ENCODE results near the gene CAST. TPM values are rescaled to one million over a fixed set of nuclear protein-coding genes. Genes with fewer than 3 reads are reported as not detected.

The CAST gene
- polyA plus RNA-seq, 4 donors: 96.7 to 228 (median 143) TPM

DNA sequence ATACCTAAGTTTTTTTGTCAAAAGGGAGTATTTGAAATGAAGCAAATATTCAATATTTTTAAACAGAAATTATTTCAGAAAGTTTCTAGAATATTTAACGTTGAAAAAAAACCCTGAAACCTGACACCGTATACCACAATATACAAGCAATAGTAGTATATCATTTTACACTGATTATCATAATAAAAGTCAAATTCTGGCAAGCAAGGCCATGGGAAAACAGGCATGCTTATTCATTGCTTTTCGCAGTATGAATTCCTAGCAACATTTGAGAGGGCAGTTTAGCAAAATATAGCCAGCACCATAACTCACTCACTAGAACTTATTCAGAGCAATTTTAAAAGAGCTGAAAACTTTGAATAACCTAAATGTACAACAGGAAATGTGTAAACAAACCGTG is 99.4 kb downstream of the CAST start:
- Histone ChIP-seq H3K27me3 (ENCODE audit: control insufficient read depth in 3 of 3, insufficient read depth in 3 of 3, low read length in 3 of 3) (no peaks in the 10 kb centered on the region), H3K36me3 (ENCODE audit: control insufficient read depth in 3 of 3, insufficient read depth in 2 of 3, low read depth in 1 of 3, low read length in 3 of 3) (peaks cover 14 to 36% (median 29%) of the 10 kb centered on the region in 3 donors), H3K4me1 (ENCODE audit: control insufficient read depth in 3 of 3, insufficient read depth in 2 of 3, low read depth in 1 of 3, low read length in 2 of 3) (no peaks in the 10 kb centered on the region), H3K4me3 (ENCODE audit: low read depth in 1 of 3, low read length in 3 of 3) (no peak overlapping the region), H3K9me3 (ENCODE audit: control insufficient read depth in 2 of 2, insufficient read depth in 1 of 2, low read depth in 1 of 2, low read length in 1 of 2) (no peaks in the 10 kb centered on the region), H3K27ac (ENCODE audit: low read depth in 1 of 3, low read length in 2 of 3) (no peak overlapping the region)
- FAIRE-seq (no peak), DNase-seq (no peak)
- 63 to 68% (median 64%) methylated on average over 4 of the region's 4 CpGs for WGBS, 3 donors

DNA sequence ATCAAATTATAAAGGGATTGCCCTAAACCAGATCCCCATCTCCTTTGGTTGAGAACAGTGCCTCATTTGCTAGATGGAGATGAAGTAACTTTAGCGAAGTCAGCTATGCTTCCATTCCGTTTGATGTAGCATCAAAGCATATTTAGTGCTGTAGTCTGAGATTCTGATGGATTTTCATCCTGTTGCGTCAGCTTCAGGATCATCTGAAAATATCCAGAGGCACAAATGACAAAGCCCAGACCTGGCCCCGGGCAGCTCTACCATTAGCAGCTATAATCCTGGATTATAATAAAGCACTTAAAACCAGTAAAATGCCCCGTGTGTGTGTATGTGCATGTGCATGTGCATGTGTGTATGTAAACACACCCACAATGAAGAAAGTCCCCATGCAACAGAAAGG is 100.8 kb downstream of the CAST start:
- FAIRE-seq: no peak
- Histone ChIP-seq H3K27ac (ENCODE audit: low read depth in 1 of 3, low read length in 2 of 3) (no peak overlapping the region), H3K9me3 (ENCODE audit: control insufficient read depth in 2 of 2, insufficient read depth in 1 of 2, low read depth in 1 of 2, low read length in 1 of 2) (no peaks in the 10 kb centered on the region), H3K27me3 (ENCODE audit: control insufficient read depth in 3 of 3, insufficient read depth in 3 of 3, low read length in 3 of 3) (no peaks in the 10 kb centered on the region), H3K4me1 (ENCODE audit: control insufficient read depth in 3 of 3, insufficient read depth in 2 of 3, low read depth in 1 of 3, low read length in 2 of 3) (no peaks in the 10 kb centered on the region), H3K36me3 (ENCODE audit: control insufficient read depth in 3 of 3, insufficient read depth in 2 of 3, low read depth in 1 of 3, low read length in 3 of 3) (peaks cover 17 to 29% (median 23%) of the 10 kb centered on the region in 3 donors), H3K4me3 (ENCODE audit: low read depth in 1 of 3, low read length in 3 of 3) (no peak overlapping the region)
- DNase-seq: no peak
- 73 to 81% (median 75%) methylated on average over 5 of the region's 5 CpGs for WGBS, 3 donors

DNA sequence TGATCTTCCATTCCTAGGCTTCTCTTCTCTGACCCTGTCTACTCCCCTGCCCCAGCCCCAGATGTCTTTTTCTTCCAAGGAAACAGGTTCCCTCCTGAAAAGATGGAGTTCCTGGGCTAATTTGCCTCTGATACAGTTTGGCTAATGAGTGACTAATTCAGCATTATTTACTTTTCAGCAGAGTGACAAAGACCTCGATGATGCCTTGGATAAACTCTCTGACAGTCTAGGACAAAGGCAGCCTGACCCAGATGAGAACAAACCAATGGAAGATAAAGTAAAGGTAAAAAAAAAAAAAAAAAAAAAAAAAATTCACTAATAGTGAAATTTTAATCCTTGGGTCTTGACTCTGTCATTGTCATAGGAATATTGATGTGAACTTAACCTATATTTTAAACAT is 102.9 kb downstream of the CAST start:
- H3K27ac ChIP-seq (ENCODE audit: low read depth in 1 of 3, low read length in 2 of 3): no peak overlapping the region
- DNase-seq: no peak
- 14 to 68% (median 31%) methylated on average over 1 of the region's 1 CpG for WGBS, 3 donors

DNA sequence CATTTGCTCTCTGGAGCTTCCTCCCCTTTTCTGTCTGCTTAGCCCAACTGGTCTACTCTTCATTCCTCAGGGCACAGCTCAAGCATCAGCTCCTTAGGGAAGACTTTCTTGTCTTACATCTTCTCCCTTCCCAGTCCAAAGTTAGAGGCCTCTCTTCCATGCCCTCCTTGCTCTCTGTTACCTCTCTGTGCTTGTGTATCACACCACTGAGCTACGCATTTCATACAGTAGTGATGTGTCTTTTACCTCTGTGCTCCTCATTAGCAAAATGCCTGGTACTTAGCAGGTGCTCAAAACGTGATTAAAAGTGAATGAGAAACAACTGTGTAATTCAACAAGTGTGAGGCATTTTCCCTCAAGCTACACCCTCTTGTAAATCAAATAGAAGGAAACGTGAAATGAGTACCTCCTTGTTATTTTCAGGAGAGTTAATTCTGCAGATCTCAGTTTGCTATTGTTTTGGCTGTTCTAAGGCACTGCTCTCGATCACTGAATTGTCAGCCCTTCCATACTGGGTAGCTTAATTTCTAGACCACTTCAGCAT is 106.6 kb downstream of the CAST start:
- 71 to 76% (median 76%) methylated on average over 4 of the region's 4 CpGs for WGBS, 3 donors
- peaks cover 20 to 32% (median 21%) of the 10 kb centered on the region in 3 donors for H3K36me3 ChIP-seq (ENCODE audit: control insufficient read depth in 3 of 3, insufficient read depth in 2 of 3, low read depth in 1 of 3, low read length in 3 of 3)

More for the DNA sequence above, 102.9 kb downstream of the CAST start:
- no peak overlapping the region for H3K4me3 ChIP-seq (ENCODE audit: low read depth in 1 of 3, low read length in 3 of 3)
- peaks cover 25 to 34% (median 27%) of the 10 kb centered on the region in 3 donors for H3K36me3 ChIP-seq (ENCODE audit: control insufficient read depth in 3 of 3, insufficient read depth in 2 of 3, low read depth in 1 of 3, low read length in 3 of 3)
- H3K9me3 ChIP-seq (ENCODE audit: control insufficient read depth in 2 of 2, insufficient read depth in 1 of 2, low read depth in 1 of 2, low read length in 1 of 2): no peaks in the 10 kb centered on the region
- no peaks in the 10 kb centered on the region for H3K4me1 ChIP-seq (ENCODE audit: control insufficient read depth in 3 of 3, insufficient read depth in 2 of 3, low read depth in 1 of 3, low read length in 2 of 3)
- no peaks in the 10 kb centered on the region for H3K27me3 ChIP-seq (ENCODE audit: control insufficient read depth in 3 of 3, insufficient read depth in 3 of 3, low read length in 3 of 3)
- peak; percentile 5 for FAIRE-seq

DNA sequence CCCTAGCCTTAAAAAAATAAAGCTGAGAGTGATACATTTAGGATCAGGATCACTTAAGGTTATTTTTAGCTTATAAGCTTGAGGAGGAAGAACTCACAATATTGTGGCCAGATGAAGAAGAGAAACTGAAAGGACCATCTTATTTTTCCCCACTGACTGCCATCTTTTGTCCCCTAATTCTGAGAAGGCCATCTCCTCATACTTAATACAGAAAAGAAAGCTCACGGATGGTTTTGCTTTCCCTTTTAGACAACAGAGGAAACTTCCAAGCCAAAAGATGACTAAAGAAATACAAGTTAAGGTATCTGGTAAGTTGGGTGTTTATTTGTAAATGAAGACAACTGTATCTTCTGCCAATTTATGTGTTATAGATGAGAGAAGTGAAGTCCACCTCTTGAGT is 109.2 kb downstream of the CAST start:
- peak; percentile 10 for FAIRE-seq
- H3K36me3 ChIP-seq (ENCODE audit: control insufficient read depth in 3 of 3, insufficient read depth in 2 of 3, low read depth in 1 of 3, low read length in 3 of 3): peaks cover 18 to 27% (median 23%) of the 10 kb centered on the region in 3 donors
- no peaks in the 10 kb centered on the region for H3K4me1 ChIP-seq (ENCODE audit: control insufficient read depth in 3 of 3, insufficient read depth in 2 of 3, low read depth in 1 of 3, low read length in 2 of 3)
- no peaks in the 10 kb centered on the region for H3K27me3 ChIP-seq (ENCODE audit: control insufficient read depth in 3 of 3, insufficient read depth in 3 of 3, low read length in 3 of 3)
- no peak for DNase-seq
- H3K4me3 ChIP-seq (ENCODE audit: low read depth in 1 of 3, low read length in 3 of 3): no peak overlapping the region
- no peaks in the 10 kb centered on the region for H3K9me3 ChIP-seq (ENCODE audit: control insufficient read depth in 2 of 2, insufficient read depth in 1 of 2, low read depth in 1 of 2, low read length in 1 of 2)
- WGBS, 3 donors: 47 to 73% (median 68%) methylated on average over 1 of the region's 1 CpG
- H3K27ac ChIP-seq (ENCODE audit: low read depth in 1 of 3, low read length in 2 of 3): no peak overlapping the region

More for the DNA sequence above, 106.6 kb downstream of the CAST start:
- DNase-seq: no peak
- Histone ChIP-seq H3K4me1 (ENCODE audit: control insufficient read depth in 3 of 3, insufficient read depth in 2 of 3, low read depth in 1 of 3, low read length in 2 of 3) (no peaks in the 10 kb centered on the region), H3K9me3 (ENCODE audit: control insufficient read depth in 2 of 2, insufficient read depth in 1 of 2, low read depth in 1 of 2, low read length in 1 of 2) (no peaks in the 10 kb centered on the region), H3K4me3 (ENCODE audit: low read depth in 1 of 3, low read length in 3 of 3) (no peak overlapping the region), H3K27me3 (ENCODE audit: control insufficient read depth in 3 of 3, insufficient read depth in 3 of 3, low read length in 3 of 3) (no peaks in the 10 kb centered on the region), H3K27ac (ENCODE audit: low read depth in 1 of 3, low read length in 2 of 3) (no peak overlapping the region)
- FAIRE-seq: no peak

DNA sequence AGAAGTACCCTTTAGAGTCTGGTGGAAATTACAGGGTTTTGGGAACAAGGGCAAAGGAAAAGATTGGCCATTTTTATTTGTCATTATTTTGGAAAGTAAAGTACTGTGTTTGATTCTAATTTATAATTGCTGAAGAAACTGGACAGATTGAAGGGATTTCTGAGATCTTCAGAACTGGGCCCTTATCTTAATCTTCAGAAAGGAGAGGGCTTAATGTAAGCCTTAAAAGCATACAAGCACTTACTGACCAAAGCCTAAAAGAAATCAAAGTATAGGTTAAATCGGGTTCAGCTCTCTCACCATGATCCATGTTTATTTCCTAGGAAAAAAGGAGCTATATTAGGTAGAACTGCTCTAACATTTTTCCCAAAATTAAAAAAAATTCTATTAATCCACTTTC is 109.9 kb downstream of the CAST start:
- H3K36me3 ChIP-seq (ENCODE audit: control insufficient read depth in 3 of 3, insufficient read depth in 2 of 3, low read depth in 1 of 3, low read length in 3 of 3): peaks cover 16 to 25% (median 21%) of the 10 kb centered on the region in 3 donors
- no peak overlapping the region for H3K4me3 ChIP-seq (ENCODE audit: low read depth in 1 of 3, low read length in 3 of 3)
- H3K9me3 ChIP-seq (ENCODE audit: control insufficient read depth in 2 of 2, insufficient read depth in 1 of 2, low read depth in 1 of 2, low read length in 1 of 2): no peaks in the 10 kb centered on the region
- no peaks in the 10 kb centered on the region for H3K4me1 ChIP-seq (ENCODE audit: control insufficient read depth in 3 of 3, insufficient read depth in 2 of 3, low read depth in 1 of 3, low read length in 2 of 3)
- no peak for FAIRE-seq
- WGBS, 3 donors: 77 to 88% (median 86%) methylated on average over 1 of the region's 1 CpG
- no peak overlapping the region for H3K27ac ChIP-seq (ENCODE audit: low read depth in 1 of 3, low read length in 2 of 3)
- DNase-seq: no peak
- no peaks in the 10 kb centered on the region for H3K27me3 ChIP-seq (ENCODE audit: control insufficient read depth in 3 of 3, insufficient read depth in 3 of 3, low read length in 3 of 3)

DNA sequence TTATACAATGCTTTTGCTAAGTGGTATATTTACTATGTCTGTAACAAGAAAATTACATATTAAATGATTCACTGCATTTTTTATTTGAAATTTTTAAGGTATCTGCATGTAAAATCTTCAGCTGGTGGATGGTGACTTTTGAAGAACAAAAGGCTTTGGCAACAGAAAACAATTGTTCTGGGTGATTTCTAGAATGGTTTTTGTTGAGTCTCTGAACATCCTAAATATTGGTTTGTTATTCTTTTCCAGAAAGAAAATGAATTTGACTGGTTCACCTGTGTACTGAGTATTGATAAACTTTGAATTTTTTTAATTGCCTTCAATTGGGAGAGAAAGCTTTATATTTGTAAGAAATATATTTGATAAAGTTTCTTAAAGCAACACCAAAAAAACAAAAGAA is 110.4 kb downstream of the CAST start:
- Histone ChIP-seq H3K27ac (ENCODE audit: low read depth in 1 of 3, low read length in 2 of 3) (no peak overlapping the region), H3K4me1 (ENCODE audit: control insufficient read depth in 3 of 3, insufficient read depth in 2 of 3, low read depth in 1 of 3, low read length in 2 of 3) (no peaks in the 10 kb centered on the region), H3K27me3 (ENCODE audit: control insufficient read depth in 3 of 3, insufficient read depth in 3 of 3, low read length in 3 of 3) (no peaks in the 10 kb centered on the region), H3K36me3 (ENCODE audit: control insufficient read depth in 3 of 3, insufficient read depth in 2 of 3, low read depth in 1 of 3, low read length in 3 of 3) (peaks cover 16 to 25% (median 17%) of the 10 kb centered on the region in 3 donors), H3K4me3 (ENCODE audit: low read depth in 1 of 3, low read length in 3 of 3) (no peak overlapping the region), H3K9me3 (ENCODE audit: control insufficient read depth in 2 of 2, insufficient read depth in 1 of 2, low read depth in 1 of 2, low read length in 1 of 2) (no peaks in the 10 kb centered on the region)
- FAIRE-seq: no peak
- DNase-seq: no peak

DNA sequence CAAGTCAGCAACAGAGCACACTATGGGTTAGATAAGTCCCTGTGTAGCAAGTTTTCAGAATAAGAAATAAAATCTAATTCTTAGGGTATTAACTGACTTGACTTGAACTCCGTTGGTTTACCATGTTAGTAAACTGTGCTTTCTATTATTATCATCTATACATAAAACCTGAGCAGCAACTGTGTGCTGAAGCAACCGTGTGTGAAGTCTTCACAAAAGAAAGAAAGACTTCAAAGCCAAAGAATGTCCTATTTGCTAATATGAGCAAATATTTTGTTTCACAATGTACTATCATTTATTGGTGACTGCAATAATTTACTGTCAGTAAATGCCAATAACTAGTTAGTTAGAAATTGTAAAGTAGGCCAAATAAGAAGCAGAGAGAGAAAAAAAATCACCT is 112.9 kb downstream of the CAST start:
- Histone ChIP-seq H3K36me3 (ENCODE audit: control insufficient read depth in 3 of 3, insufficient read depth in 2 of 3, low read depth in 1 of 3, low read length in 3 of 3) (peaks cover 12 to 32% (median 15%) of the 10 kb centered on the region in 3 donors), H3K27me3 (ENCODE audit: control insufficient read depth in 3 of 3, insufficient read depth in 3 of 3, low read length in 3 of 3) (no peaks in the 10 kb centered on the region), H3K4me1 (ENCODE audit: control insufficient read depth in 3 of 3, insufficient read depth in 2 of 3, low read depth in 1 of 3, low read length in 2 of 3) (peaks cover 0 to 6% (median 0%) of the 10 kb centered on the region in 3 donors), H3K9me3 (ENCODE audit: control insufficient read depth in 2 of 2, insufficient read depth in 1 of 2, low read depth in 1 of 2, low read length in 1 of 2) (no peaks in the 10 kb centered on the region), H3K4me3 (ENCODE audit: low read depth in 1 of 3, low read length in 3 of 3) (no peak overlapping the region), H3K27ac (ENCODE audit: low read depth in 1 of 3, low read length in 2 of 3) (no peak overlapping the region)
- WGBS, 3 donors: 68 to 79% (median 72%) methylated on average over 2 of the region's 2 CpGs
- no peak for DNase-seq
- no peak for FAIRE-seq

DNA sequence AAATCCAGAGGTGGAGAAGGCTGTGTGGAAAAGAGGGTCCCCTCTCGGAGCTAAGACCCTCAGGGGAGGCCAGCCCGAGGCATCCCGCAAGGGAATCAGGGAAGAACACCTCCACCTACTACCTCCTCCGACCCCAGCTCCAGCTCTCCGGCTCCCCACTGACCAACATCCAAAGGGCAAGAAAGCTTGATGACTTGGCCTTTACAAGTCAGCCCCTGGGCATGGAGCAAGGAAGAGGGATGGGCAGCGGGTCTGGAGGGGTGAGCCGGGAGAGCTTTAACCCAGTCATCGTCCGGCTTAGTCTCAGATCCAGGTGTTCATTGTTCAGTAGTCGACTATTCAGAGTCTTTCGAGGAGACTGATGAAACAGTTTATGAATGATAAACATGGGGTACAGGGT is 113.5 kb downstream of the CAST start:
- no peak for FAIRE-seq
- H3K36me3 ChIP-seq (ENCODE audit: control insufficient read depth in 3 of 3, insufficient read depth in 2 of 3, low read depth in 1 of 3, low read length in 3 of 3): peaks cover 12 to 31% (median 15%) of the 10 kb centered on the region in 3 donors
- DNase-seq: no peak
- WGBS, 3 donors: 95 to 96% (median 95%) methylated on average over 11 of the region's 11 CpGs
- no peaks in the 10 kb centered on the region for H3K27me3 ChIP-seq (ENCODE audit: control insufficient read depth in 3 of 3, insufficient read depth in 3 of 3, low read length in 3 of 3)
- H3K4me3 ChIP-seq (ENCODE audit: low read depth in 1 of 3, low read length in 3 of 3): no peak overlapping the region
- H3K4me1 ChIP-seq (ENCODE audit: control insufficient read depth in 3 of 3, insufficient read depth in 2 of 3, low read depth in 1 of 3, low read length in 2 of 3): peaks cover 2 to 11% (median 2%) of the 10 kb centered on the region in 3 donors
- H3K9me3 ChIP-seq (ENCODE audit: control insufficient read depth in 2 of 2, insufficient read depth in 1 of 2, low read depth in 1 of 2, low read length in 1 of 2): no peaks in the 10 kb centered on the region
- H3K27ac ChIP-seq (ENCODE audit: low read depth in 1 of 3, low read length in 2 of 3): no peak overlapping the region

Measured in small intestine (tissue), 7 donors.